GM12865 (cell line): ENCODE data around the gene CCDC158.
A peak's percentile ranks its signal among the peaks of the same experiment; 100 is the strongest.

Experiments
- DNase-seq: peaks from one replicate; pipeline ENCODE4 v3.0.0; 2010; ENCODE audit warnings: low read depth
- H3K4me3 ChIP-seq: 2 replicates; pipeline ENCODE4 v1.5.1; 2011; ENCODE audit warnings: mild to moderate bottlenecking, low read depth, low read length, control low read depth
- CTCF ChIP-seq: IDR thresholded peaks from 2 replicates; pipeline ENCODE4 v1.5.1; 2011; ENCODE audit warnings: low read length, control low read depth, low read depth, inconsistent platforms; ENCODE audit not compliant: insufficient read depth; ENCODE audit errors: missing control alignments

CCDC158 gene

GRCh38 chr4:76309939-76310550, 110.9 kb downstream of the CCDC158 start:
- no peak for TF ChIP-seq CTCF
- no peak overlapping the region for H3K4me3 ChIP-seq
- DNase-seq = no peak

GRCh38 chr4:76308548-76308947, 112.4 kb downstream of the CCDC158 start:
- no peak overlapping the region for H3K4me3 ChIP-seq
- no peak for TF ChIP-seq CTCF
- DNase-seq = no peak

GRCh38 chr4:76307660-76308014, 113.3 kb downstream of the CCDC158 start:
- TF ChIP-seq CTCF = no peak
- H3K4me3 ChIP-seq = no peak overlapping the region
- no peak for DNase-seq

GRCh38 chr4:76306882-76307659, 113.9 kb downstream of the CCDC158 start:
- DNase-seq = no peak
- TF ChIP-seq CTCF = no peak
- peak overlapping the region; percentile 55 for H3K4me3 ChIP-seq

- TF ChIP-seq CTCF = no peak
- H3K4me3 ChIP-seq = peak within 1 kb of the TSS; percentile 55
These were observed 114.7 kb downstream of the CCDC158 start, which contains the start of gene STBD1 for GRCh38 chr4:76305971-76306881. Gene STBD1, plus strand, starts transcription at chr4:76306733. Its CDS starts 37 bp downstream, at chr4:76306770.

GRCh38 chr4:76305033-76305687, 115.8 kb downstream of the CCDC158 start:
- TF ChIP-seq CTCF = no peak
- peak; percentile 15 for DNase-seq
- peak overlapping the region; percentile 55 for H3K4me3 ChIP-seq

More at GRCh38 chr4:76305971-76306881, 114.7 kb downstream of the CCDC158 start, which contains the start of gene STBD1:
- peak; percentile 41 for DNase-seq
